Subcutaneous adipose tissue (tissue), 4 donors: ENCODE measurements around the gene NCKAP5L. TPM values are rescaled to one million over a fixed set of nuclear protein-coding genes. Genes with fewer than 3 reads are reported as not detected.

Experiments used
- total RNA-seq, 4 donors: library from RNA; depleted of rRNA; stranded (reverse); fragments of >200 nt; gene quantifications; one replicate each; pipeline ENCODE4 v1.1.0, GENCODE V29; 2016
- TF ChIP-seq, protein P1 (sequence below): fragments of 450-650 bp; IDR thresholded peaks from one replicate; pipeline ENCODE4 v1.5.1; 2016; ENCODE audit warnings: low read depth, mild to moderate bottlenecking, control low read depth, antibody characterized with exemption, moderate library complexity

Gene NCKAP5L
- total RNA-seq, 4 donors from 2014 or later = 9.1 to 23.9 (median 13.0) TPM

DNA sequence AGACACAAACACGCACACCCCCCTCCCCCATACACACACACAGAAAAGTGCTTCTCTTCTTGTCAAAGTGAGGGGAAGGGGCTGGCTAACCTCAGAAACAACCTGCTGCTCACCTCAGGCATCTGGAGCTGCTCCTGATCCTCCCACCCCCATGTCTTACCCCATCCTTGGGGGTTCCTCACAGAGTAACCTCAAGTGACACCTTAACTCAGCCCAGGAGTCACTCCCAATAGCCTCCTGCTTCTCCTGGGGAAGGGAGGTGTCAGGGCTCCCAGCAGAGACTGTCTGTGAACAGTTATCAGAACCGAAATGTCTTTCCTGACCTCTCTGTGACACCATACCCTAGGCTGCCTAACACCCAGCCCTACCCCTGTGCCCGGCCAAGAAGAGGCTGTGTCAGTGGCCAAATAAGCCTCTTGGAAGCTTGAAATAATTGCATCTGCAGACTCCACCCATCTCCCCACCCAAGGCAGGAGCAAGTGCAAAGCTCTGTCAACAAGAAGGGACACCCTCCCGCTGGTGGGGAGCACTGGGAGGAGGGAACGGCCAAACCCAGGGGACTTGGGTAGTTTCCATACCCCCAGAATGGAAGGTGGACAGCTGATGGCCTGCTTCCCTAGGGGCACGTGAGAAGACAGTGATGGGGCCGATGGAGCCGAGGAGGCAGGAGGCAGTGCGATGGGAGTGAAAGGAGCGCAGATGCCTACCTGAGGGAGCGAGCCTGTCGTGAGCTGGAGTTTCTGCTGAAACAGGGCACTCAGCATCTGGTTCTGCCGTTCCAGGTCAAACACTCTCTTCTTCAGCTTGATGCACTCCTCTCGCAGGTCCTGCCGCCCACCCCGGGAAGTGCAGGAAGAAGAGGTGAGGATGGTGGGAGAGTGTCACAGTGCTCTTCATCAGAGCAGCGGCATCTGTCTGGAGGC, 26.8 kb downstream of the NCKAP5L start:
- TF ChIP-seq, protein P1, sequence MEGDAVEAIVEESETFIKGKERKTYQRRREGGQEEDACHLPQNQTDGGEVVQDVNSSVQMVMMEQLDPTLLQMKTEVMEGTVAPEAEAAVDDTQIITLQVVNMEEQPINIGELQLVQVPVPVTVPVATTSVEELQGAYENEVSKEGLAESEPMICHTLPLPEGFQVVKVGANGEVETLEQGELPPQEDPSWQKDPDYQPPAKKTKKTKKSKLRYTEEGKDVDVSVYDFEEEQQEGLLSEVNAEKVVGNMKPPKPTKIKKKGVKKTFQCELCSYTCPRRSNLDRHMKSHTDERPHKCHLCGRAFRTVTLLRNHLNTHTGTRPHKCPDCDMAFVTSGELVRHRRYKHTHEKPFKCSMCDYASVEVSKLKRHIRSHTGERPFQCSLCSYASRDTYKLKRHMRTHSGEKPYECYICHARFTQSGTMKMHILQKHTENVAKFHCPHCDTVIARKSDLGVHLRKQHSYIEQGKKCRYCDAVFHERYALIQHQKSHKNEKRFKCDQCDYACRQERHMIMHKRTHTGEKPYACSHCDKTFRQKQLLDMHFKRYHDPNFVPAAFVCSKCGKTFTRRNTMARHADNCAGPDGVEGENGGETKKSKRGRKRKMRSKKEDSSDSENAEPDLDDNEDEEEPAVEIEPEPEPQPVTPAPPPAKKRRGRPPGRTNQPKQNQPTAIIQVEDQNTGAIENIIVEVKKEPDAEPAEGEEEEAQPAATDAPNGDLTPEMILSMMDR = no peak

GRCh38 chr12:49800421-49801140, 27.6 kb downstream of the NCKAP5L start:
- TF ChIP-seq, protein P1 = no peak

DNA sequence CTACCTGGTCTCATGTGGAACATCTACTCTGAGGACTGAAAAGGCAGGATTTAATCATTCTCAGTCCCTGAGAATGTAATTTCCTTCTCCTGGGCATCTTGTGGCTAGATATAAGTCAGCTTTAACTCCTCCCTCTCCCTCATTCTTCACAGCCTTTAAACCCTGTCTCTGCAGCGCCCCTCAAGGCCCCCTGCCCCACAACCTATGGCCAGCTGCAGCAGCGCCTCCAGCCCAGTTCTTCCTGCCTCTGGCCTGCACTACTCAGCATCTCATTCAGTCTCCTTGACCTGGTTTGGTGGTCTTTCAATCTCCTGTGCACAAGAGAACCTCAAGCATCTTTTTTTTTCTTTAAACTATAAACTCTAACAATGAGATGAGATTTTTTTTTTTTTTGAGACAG, 29.3 kb downstream of the NCKAP5L start:
- TF ChIP-seq, protein P1 = no peak

DNA sequence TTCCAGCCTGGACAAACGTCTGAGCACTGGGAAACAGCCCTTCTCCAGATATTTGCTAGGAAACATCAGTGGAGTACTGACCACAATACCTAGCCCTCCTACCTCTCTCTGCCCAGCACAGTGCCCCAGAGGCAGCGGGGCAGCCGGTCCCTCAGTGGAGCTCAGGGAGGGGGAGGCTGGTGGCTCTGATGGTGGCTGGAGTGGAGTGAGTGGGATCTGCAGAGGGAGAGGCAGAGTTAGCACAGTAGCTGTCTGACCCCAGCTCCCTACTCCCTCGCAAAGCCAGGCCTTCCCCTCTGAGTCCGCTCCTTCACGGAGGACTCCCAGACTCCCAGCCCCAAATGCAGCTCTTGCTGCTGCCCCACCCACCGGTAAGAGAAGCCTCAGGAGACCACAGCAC, 30.0 kb downstream of the NCKAP5L start:
- TF ChIP-seq, protein P1 = no peak

GRCh38 chr12:49797449-49797776, 30.8 kb downstream of the NCKAP5L start:
- TF ChIP-seq, protein P1 = no peak

GRCh38 chr12:49796606-49797448, 31.4 kb downstream of the NCKAP5L start:
- TF ChIP-seq, protein P1 = no peak
